ENCODE measurements around the gene RASSF5.

DNA sequence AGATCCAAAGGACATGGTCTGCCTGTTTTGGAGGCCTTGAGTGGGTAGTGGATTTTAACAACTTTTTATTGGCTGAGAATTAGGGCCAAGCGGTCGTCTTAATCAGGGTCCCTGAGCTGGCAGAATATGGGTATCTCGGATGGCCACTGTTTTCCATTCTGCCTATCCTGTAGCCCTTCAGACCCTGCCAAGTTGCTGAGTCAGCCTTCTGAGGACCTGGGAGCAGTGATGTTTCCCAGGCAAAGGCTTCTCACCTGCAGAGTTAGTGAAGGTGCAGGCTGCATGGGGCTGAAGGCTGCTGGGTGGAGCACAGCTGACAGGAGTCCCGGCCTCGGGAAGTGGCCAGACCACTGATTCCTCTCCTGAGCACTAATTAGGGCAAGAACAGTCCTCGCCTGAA lies 11.4 kb downstream of the RASSF5 start:
- TF ChIP-seq POLR2AphosphoS5 (IDR thresholded peaks at IDR 0.05; ENCODE audit: low read depth, low read length) (no peak), REST (IDR thresholded peaks at IDR 0.05; ENCODE audit: insufficient read depth in 1 of 2, low read depth in 2 of 2, low read length in 2 of 2) (no peak), FOXP2 (optimal IDR thresholded peaks at IDR 0.05; ENCODE audit: borderline replicate concordance, extremely low read depth, extremely low read length, insufficient read depth) (no peak), TAF1 (IDR thresholded peaks at IDR 0.05; ENCODE audit: borderline replicate concordance, insufficient read depth, low read length) (no peak)

Measured in PFSK-1 (cell line).